GM19351 (cell line): ENCODE results near the gene TNNI2.

Experiments
- ATAC-seq: cut with Tn5 transposase; IDR thresholded peaks from one replicate; pipeline ENCODE4 v1.9.1; 2021; ENCODE audit warnings: mild to moderate bottlenecking, moderate library complexity; ENCODE audit not compliant: unreplicated experiment

The TNNI2 gene

GRCh38 chr11:1857064-1857463 is 18.3 kb downstream of the TNNI2 start:
- no peak for ATAC-seq

- ATAC-seq, result no peak
Measured at GRCh38 chr11:1858154-1858553, 19.4 kb downstream of the TNNI2 start.

GRCh38 chr11:1858576-1858975 is 19.8 kb downstream of the TNNI2 start:
- ATAC-seq, result no peak

GRCh38 chr11:1859004-1859403 is 20.2 kb downstream of the TNNI2 start:
- ATAC-seq, result no peak

GRCh38 chr11:1860108-1860507 is 21.3 kb downstream of the TNNI2 start:
- no peak for ATAC-seq

GRCh38 chr11:1861435-1862411 is 22.9 kb downstream of the TNNI2 start:
- ATAC-seq, result no peak

GRCh38 chr11:1862588-1863351 is 24.0 kb downstream of the TNNI2 start:
- ATAC-seq, result no peak

GRCh38 chr11:1863352-1864216 is 24.8 kb downstream of the TNNI2 start:
- ATAC-seq, result no peak

GRCh38 chr11:1864231-1864630 is 25.4 kb downstream of the TNNI2 start:
- ATAC-seq, result no peak

- ATAC-seq, result no peak
Measured at GRCh38 chr11:1864831-1865665, 26.3 kb downstream of the TNNI2 start.

GRCh38 chr11:1866226-1866625 is 27.4 kb downstream of the TNNI2 start:
- ATAC-seq, result no peak

GRCh38 chr11:1866776-1867175 is 28.0 kb downstream of the TNNI2 start:
- no peak for ATAC-seq

GRCh38 chr11:1867381-1867780 is 28.6 kb downstream of the TNNI2 start:
- ATAC-seq, result no peak

- ATAC-seq, result no peak
Measured at GRCh38 chr11:1868056-1868635, 29.4 kb downstream of the TNNI2 start.

GRCh38 chr11:1868636-1869291 is 30.0 kb downstream of the TNNI2 start:
- ATAC-seq, result no peak

- ATAC-seq, result no peak
Measured at GRCh38 chr11:1869427-1870325, 30.9 kb downstream of the TNNI2 start.

- ATAC-seq, result no peak
Measured at GRCh38 chr11:1870326-1870696, 31.5 kb downstream of the TNNI2 start.
